T47D (cell line): ENCODE results near the gene DSCAM.

Source experiments
- DNase-seq, 2 experiments: peaks; one replicate each; pipeline versions ENCODE4 v3.0.0 to v3.0.0-alpha.2; 2011 to 2012; ENCODE audit warnings: low read depth in 1 of 2, low spot score in 1 of 2
- JUND ChIP-seq: IDR thresholded peaks from 2 replicates; pipeline ENCODE4 v1.6.1; 2012; ENCODE audit warnings: low read depth
- in situ Hi-C: cut with HindIII; loops from 2 replicates; pipeline ENCODE4 v1.10.0; 2016; ENCODE audit warnings: low sequenced_read_pairs, low pct_unique_long_range_greater_than_20kb

Gene DSCAM

DNA sequence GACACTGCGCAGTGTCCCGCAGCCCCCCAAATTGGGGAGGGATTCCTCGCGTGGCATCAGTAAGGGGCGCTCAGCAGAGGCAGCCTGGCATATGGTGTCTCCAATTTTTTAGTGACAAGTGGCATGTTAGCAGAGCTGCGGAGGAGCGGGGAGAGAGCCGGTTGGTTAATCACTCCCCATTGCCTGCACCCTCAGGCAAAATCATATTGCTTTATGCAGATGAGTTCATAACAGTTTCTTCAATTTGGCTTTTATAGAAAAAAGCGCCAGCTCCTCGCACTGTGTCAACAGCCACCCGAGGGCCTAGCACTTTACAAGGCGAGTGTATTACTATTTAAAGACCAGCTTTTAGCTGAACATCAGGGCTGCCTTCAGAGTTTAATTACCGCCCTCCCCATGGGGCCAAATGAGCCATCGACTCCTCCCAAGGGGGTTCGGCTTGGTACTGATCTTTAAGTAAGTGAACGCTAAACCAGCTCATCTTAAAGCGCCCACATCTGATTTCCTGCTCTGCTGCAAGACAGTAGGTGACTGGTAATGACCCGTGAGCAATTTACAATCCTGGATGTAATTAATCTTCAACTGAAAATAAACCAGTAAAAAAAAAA is 298.9 kb downstream of the DSCAM start:
- DNase-seq: no peak
- TF ChIP-seq JUND: no peak
- in situ Hi-C loops: no loop called here

DNA sequence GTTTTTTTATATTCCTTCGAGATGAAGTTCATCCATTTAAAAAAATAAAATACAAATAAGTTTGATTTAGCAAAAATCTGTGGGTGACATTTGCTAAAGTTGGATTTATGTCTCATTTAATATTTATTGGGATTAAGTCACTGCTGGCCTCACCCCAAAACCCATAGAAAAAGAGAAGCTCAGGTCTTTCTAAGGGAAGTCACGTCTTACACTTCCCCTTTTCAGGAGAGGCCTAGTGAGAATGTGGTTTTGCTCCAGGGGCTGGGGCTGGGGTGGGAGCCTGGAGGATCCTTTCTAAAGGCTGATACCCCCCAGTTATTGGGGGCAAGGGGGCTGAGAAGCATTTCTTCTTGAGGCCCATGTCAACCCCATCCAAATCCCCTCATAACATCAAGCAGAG is 300.3 kb downstream of the DSCAM start:
- TF ChIP-seq JUND: no peak
- no peak for DNase-seq
- in situ Hi-C loops: no loop called here

DNA sequence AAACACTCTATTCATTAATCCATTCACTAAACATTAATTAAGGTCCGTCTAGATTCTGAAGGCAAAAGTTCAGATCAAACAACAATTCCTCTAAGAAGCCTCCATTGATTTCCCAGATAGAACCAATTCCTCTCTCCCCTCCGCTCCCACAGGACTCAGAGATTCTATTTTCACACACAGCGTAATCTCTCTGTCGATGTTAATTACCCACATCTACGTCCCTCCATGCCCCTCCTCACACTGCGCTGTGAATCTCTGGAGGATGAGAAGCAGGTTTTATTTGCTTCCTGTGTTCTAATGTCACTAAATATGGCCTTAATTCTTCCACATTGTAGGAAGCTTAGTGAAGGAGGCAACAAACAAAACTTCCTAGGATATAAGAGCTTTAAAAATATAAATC is 306.7 kb downstream of the DSCAM start:
- no peak for DNase-seq
- no peak for TF ChIP-seq JUND
- in situ Hi-C loops: no loop called here

DNA sequence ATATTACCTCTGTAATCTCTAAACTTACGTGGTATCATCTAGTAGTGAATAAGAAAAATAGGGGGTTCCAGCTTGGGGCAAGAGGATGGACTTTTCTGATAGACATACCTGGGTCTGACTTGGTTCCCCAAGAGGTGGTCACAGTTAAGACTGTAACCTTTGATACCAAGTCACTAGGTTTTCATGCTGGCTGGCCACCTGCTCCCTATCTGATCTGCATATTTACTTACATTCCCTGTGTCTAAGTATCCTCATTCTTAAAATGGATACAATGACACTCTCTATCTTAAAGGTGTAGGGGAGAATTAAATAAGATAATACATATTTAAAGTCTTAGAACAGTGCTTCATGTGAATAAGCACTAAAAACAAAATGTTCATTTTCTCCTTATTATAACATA is 312.1 kb downstream of the DSCAM start:
- DNase-seq: no peak
- TF ChIP-seq JUND: no peak
- in situ Hi-C loops: no loop called here

DNA sequence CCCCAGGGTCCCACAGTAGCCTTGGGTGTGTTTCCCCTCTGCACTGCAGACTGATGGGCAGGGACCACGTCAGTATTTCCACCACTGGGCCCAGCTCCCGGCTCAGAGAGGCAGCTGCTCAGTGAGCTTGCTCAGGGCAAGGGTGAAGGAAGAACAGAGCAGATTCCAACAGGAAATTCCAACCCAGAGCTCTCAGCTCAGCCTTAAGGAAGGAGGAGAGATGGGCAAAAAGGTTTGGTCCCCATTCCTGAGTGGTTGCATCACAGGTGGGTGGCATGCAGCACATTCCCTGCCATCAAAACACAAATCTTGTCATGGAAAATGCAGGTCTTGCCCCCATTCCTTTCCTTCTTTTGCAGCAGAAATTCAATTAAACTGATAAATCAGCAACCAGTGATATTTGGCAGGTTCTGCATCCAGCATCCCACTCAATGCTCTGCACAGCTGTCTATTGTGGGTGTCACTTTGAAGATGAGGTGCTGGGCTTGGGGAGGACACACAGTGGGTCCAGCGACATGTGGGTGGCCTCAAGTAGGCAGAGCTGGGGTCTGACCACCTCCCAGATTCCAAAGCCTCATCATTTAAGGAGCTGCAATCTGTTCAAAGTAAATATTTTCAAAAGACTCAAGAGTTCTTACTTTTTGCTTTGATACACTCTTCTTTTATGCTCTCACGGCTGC is 315.4 kb downstream of the DSCAM start:
- TF ChIP-seq JUND: no peak
- in situ Hi-C loops: no loop called here
- no peak for DNase-seq

DNA sequence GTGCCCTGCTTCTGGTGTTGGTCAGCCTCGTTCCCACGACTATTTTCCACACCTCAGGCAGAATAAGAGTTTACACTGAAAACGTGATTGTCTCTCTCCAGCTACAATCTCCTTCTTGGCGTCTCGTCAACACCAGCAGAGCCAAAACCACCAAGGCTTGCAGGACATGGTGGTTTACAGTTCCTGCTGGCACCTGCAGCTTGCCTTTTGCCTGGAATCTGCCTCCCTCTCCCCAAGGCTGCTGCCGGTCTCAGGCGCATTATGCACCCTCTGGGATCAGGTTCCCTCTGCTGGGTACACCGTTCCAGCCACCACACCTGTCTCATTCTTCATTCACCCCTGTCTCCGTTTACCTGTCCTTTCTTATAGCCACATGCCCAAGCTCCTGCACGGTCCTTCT is 315.9 kb downstream of the DSCAM start:
- no peak for DNase-seq
- no peak for TF ChIP-seq JUND
- in situ Hi-C loops: no loop called here

DNA sequence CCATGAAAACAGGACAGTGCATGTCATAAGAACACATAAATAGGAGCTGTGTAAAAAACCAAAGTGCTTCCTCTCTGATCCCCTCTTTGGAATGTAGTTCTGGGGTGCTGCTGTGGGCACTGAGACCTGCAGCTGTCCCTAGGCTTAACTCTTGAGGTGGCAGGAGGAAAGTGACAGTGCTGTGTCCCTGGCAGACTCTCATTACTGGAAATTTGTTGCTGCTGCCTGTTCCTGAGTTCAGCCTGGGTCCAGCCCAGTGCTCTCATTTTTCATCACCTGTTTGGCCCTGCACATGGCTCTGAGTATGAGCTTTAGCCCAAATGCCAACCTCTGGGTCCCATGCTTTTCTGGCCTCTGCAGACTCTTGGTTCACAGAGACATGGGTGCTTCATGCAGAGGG is 329.3 kb downstream of the DSCAM start:
- TF ChIP-seq JUND: no peak
- DNase-seq: no peak
- in situ Hi-C loops: no loop called here

DNA sequence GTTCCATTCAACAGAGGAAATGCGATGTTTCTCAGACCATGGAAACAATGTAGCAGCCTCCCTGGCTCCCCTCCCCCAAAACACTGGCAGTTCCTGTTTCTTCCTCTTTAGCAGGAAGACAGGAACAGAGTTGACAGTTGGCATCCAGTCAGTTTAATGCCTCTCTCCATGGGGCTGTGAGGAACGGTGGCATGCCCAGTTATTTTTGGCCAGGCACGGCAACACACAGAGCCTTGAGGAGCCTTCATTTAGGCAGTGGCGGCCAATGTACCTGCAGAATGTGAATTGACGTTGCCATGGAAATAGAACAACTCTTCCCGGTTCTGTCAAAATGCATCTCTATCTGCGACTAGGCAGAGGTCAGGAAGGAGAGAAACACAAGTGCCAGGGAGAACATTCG is 330.6 kb downstream of the DSCAM start:
- peak in 1 of 2 experiments; percentile 62 for DNase-seq
- TF ChIP-seq JUND: no peak
- in situ Hi-C loops: no loop called here

DNA sequence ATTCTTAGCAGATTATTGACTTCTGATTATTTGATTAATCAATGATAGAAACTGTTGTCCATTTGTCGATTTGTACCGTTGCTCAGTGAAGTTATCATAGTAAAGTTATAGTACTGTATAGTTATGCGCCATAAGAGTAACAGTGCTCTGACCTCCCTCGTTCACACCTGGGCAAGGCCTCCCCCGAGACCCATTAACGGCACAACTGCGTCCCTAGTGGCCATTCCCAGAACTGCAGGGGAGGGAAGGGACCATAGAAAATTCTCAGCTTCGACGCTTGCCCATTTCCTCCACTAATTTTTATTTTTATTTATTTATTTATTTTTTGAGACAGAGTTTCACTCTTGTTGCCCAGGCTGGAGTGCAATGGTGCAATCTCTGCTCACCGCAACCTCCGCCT is 334.4 kb downstream of the DSCAM start:
- in situ Hi-C loops: no loop called here
- no peak for TF ChIP-seq JUND
- DNase-seq: peak in 1 of 2 experiments; percentile 15

DNA sequence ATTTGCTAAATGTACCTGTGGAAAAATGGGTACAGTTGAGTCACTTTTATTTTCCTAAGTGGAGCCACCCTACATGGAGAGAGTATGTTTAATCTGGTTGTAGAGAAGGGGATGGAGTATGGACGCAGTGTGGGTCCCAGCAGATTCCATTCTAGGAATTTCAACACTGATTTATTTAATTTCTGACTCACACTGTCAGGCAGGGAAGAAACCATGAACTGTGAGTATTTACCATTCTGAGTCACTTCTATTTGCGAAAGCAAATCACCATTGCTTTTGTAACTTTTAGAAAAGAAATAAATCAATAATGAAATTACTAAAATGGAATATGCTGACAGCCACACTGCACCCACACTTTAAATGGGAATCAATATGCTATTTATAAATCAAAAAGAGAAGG is 339.0 kb downstream of the DSCAM start:
- in situ Hi-C loops: no loop called here
- TF ChIP-seq JUND: no peak
- no peak for DNase-seq

DNA sequence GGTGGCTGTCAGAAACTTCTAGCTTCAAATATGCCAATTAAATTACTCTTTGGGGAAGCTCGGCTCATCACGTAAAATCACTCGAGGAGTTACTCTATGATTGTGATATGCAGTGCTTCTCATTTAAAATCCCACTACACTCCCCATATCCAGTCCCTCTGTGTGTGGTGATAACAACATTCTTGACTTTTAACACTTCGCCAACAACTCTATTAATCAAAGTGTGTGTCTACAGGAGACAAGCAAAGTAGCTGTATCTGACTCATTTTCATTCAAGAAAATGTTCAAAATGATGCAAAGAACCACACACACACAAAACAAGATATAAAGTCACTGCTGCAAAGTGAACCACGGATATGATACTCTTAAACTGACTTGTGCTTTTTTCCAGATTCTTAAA is 341.3 kb downstream of the DSCAM start:
- in situ Hi-C loops: no loop called here
- DNase-seq: no peak
- TF ChIP-seq JUND: no peak

DNA sequence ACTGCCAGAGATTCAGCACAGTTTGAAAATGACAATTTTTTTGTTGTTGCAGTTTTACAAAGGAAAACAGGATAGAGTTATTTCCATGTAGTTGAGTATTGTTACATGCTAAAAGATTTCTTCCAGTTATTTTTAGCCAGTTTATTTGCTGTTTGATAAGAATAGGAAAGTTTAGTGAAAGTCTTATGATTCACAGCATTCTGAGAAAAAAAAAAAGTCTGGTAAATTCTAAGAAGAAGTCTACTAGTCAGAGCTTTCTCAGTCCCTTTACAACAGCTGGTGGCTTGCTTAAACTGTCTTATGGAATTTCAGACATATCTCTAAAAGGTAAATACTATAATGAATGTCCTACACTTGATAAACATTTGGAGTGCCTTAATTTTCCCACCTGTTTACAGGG is 341.7 kb downstream of the DSCAM start:
- no peak for DNase-seq
- in situ Hi-C loops: no loop called here
- TF ChIP-seq JUND: no peak

DNA sequence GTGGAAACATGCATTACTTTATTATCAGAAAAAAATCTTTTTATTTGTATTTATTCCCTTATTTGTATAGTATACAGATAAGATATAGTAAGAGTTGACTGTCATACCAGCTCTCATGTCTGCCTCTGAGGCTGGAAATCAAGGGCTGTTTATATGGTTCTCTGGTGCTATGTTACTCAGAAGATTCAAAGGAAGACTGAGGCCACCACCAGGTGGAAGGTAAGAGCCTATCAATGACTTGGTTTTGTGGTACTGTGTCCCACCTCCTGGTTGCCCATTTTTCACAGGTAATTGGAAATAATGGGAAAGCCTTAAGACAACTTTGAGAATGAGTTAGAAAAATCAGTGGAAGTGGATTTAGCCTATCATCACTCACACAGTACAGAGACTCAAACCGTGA is 342.1 kb downstream of the DSCAM start:
- in situ Hi-C loops: no loop called here
- DNase-seq: peak in 1 of 2 experiments; percentile 24
- TF ChIP-seq JUND: no peak

DNA sequence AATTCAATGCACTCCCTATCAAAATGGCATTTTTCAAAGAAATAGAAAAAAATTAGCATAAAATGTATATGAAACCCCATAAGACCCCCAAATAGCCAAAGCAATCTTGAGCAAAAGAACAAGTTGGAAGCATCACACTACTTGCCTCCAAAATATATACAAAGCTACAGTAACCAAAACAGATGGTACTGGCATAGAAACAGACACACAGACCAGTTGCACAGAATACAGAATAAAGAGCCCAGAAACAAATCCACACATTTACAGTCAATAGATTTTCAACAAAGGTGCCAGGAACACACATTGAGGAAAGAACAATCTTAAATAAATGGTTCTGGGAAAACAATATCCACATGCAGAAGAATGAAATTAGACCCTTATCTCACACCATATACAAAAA is 350.8 kb downstream of the DSCAM start:
- DNase-seq: no peak
- no peak for TF ChIP-seq JUND
- in situ Hi-C loops: no loop called here
